GM12878 (cell line): ENCODE measurements around the gene ADGRA3. TPM values are rescaled to one million over a fixed set of nuclear protein-coding genes. Genes with fewer than 3 reads are reported as not detected.

Source experiments
- BCL11A ChIP-seq: IDR thresholded peaks from 2 replicates; pipeline ENCODE4 v1.6.1; 2011; ENCODE audit warnings: low read depth, low read length
- CTCF ChIP-seq, 3 experiments: IDR thresholded peaks in 2 of 3; conservative IDR thresholded peaks in 1 of 3; 2 replicates each; pipeline ENCODE4 v1.5.1; 2011; ENCODE audit warnings: low read depth in 3 of 3, low read length in 3 of 3, mild to moderate bottlenecking in 3 of 3, control low read depth in 2 of 3, moderate library complexity in 2 of 3, inconsistent platforms in 1 of 3, mixed read lengths in 1 of 3; ENCODE audit not compliant: control insufficient read depth in 2 of 3, insufficient read depth in 1 of 3; ENCODE audit errors: extremely low read depth in 1 of 3
- EED ChIP-seq: sonication (generic); IDR thresholded peaks from 2 replicates; pipeline ENCODE4 v1.6.1; 2016; ENCODE audit warnings: antibody characterized with exemption, low read depth
- FOXM1 ChIP-seq: IDR thresholded peaks from 2 replicates; pipeline ENCODE4 v1.6.1; 2012; ENCODE audit warnings: low read depth, mild to moderate bottlenecking, inconsistent platforms, low read length, moderate library complexity
- GABPA ChIP-seq: IDR thresholded peaks from 2 replicates; pipeline ENCODE4 v1.6.1; 2014; ENCODE audit warnings: antibody characterized with exemption, low read depth, mild to moderate bottlenecking, inconsistent platforms
- HDAC2 ChIP-seq: fragments of 200-600 bp; sonication (generic); IDR thresholded peaks from 2 replicates; pipeline ENCODE4 v1.6.1; 2017
- JUNB ChIP-seq: IDR thresholded peaks from 2 replicates; pipeline ENCODE4 v1.6.1; 2016; ENCODE audit warnings: antibody characterized with exemption, mild to moderate bottlenecking
- NFYA ChIP-seq: IDR thresholded peaks from 2 replicates; pipeline ENCODE4 v1.6.1; 2011; ENCODE audit warnings: low read depth, mild to moderate bottlenecking, low read length, improper control_type of control experiment, borderline replicate concordance
- RAD21 ChIP-seq: IDR thresholded peaks from 2 replicates; pipeline ENCODE4 v1.6.1; 2011; ENCODE audit warnings: mild to moderate bottlenecking, low read depth, low read length, moderate library complexity; ENCODE audit not compliant: insufficient read depth
- RAD51 ChIP-seq: fragments of 450-650 bp; IDR thresholded peaks from 2 replicates; pipeline ENCODE4 v1.6.1; 2016; ENCODE audit warnings: moderate library complexity, mild to moderate bottlenecking, inconsistent platforms
- RBBP5 ChIP-seq: fragments of 200-600 bp; sonication (generic); conservative IDR thresholded peaks from 2 replicates; pipeline ENCODE4 v1.6.1; 2016
- SIN3A ChIP-seq: IDR thresholded peaks from 2 replicates; pipeline ENCODE4 v1.6.1; 2012; ENCODE audit warnings: low read depth, low read length, improper control_type of control experiment
- SMAD1 ChIP-seq: fragments of 450-650 bp; IDR thresholded peaks from 2 replicates; pipeline ENCODE4 v1.6.1; 2018; ENCODE audit warnings: mild to moderate bottlenecking, low read depth; ENCODE audit not compliant: partially characterized antibody
- SREBF2 ChIP-seq: IDR thresholded peaks from 2 replicates; pipeline ENCODE4 v1.6.1; 2012; ENCODE audit warnings: mild to moderate bottlenecking, low read length
- SRF ChIP-seq, 2 experiments: IDR thresholded peaks; 2 replicates each; pipeline ENCODE4 v1.6.1; 2011; ENCODE audit warnings: low read depth in 2 of 2, low read length in 2 of 2, mild to moderate bottlenecking in 1 of 2, moderate library complexity in 1 of 2
- STAT1 ChIP-seq: fragments of 450-650 bp; conservative IDR thresholded peaks from 2 replicates; pipeline ENCODE4 v1.6.1; 2014; ENCODE audit warnings: antibody characterized with exemption, mild to moderate bottlenecking
- TAF1 ChIP-seq: IDR thresholded peaks from 2 replicates; pipeline ENCODE4 v1.6.1; 2011; ENCODE audit warnings: mild to moderate bottlenecking, low read depth, low read length, borderline replicate concordance
- ZBED1 ChIP-seq: IDR thresholded peaks from 2 replicates; pipeline ENCODE4 v1.6.1; 2016; ENCODE audit warnings: borderline replicate concordance
- ZNF207 ChIP-seq: fragments of 450-650 bp; IDR thresholded peaks from 2 replicates; pipeline ENCODE4 v1.6.1; 2014; ENCODE audit warnings: antibody characterized with exemption, mild to moderate bottlenecking, borderline replicate concordance
- ZNF384 ChIP-seq: IDR thresholded peaks from 2 replicates; pipeline ENCODE4 v1.6.1; 2012; ENCODE audit warnings: low read depth, mild to moderate bottlenecking, low read length, improper control_type of control experiment, borderline replicate concordance
- ZNF687 ChIP-seq: fragments of 450-650 bp; IDR thresholded peaks from 2 replicates; pipeline ENCODE4 v1.6.1; 2017; ENCODE audit warnings: mild to moderate bottlenecking, moderate library complexity
- ZSCAN29 ChIP-seq: fragments of 450-650 bp; IDR thresholded peaks from 2 replicates; pipeline ENCODE4 v1.6.1; 2017; ENCODE audit warnings: mild to moderate bottlenecking, moderate library complexity
- polyA plus RNA-seq, 11 experiments: library from polyadenylated mRNA; depleted of rRNA in 4 of 11; unstranded in 6 of 11; stranded (reverse) in 5 of 11; fragments of >200 nt; fragmentation: Nextera tagmentation in 4 of 11; fragmentation: Illumina TruSeq in 1 of 11; extraction: Ambion mirVana in 4 of 11; extraction: Trizol in 1 of 11; gene quantifications; 1 replicate in 1 of 11; 2 replicates in 10 of 11; pipeline versions ENCODE4 v1.2.1 to v1.2.3, GENCODE V29; 2011 to 2016; ENCODE audit warnings: inconsistent platforms in 2 of 11, missing spikeins in 2 of 11, low read depth in 1 of 11
- total RNA-seq, 4 experiments: library from RNA; depleted of rRNA in 3 of 4; stranded (reverse); fragments of >200 nt in 3 of 4; fragmentation: Illumina TruSeq in 1 of 4; extraction: Trizol in 1 of 4; gene quantifications; 2 replicates each; pipeline versions ENCODE4 v1.2.1 to v1.2.3, GENCODE V29; 2013 to 2021
- TF ChIP-seq, protein P1 (sequence below): fragments of 450-650 bp; IDR thresholded peaks from 2 replicates; pipeline ENCODE4 v1.6.1; 2017; ENCODE audit warnings: antibody characterized with exemption, mild to moderate bottlenecking, moderate library complexity

The ADGRA3 gene
- total and polyA plus RNA-seq, 10 of the 15 experiments (the other 5 are each of a cell fraction or from before 2014, with no cell fraction given), result 0.24 to 66.2 (median 2.5) TPM

GRCh38 chr4:22500831-22501714, 14.8 kb downstream of the ADGRA3 start (continued):
- no peak for TF ChIP-seq ZBED1
- TF ChIP-seq ZNF384, result no peak
- peak; percentile 78 for TF ChIP-seq RAD51
- no peak for TF ChIP-seq SMAD1
- TF ChIP-seq, protein P1, sequence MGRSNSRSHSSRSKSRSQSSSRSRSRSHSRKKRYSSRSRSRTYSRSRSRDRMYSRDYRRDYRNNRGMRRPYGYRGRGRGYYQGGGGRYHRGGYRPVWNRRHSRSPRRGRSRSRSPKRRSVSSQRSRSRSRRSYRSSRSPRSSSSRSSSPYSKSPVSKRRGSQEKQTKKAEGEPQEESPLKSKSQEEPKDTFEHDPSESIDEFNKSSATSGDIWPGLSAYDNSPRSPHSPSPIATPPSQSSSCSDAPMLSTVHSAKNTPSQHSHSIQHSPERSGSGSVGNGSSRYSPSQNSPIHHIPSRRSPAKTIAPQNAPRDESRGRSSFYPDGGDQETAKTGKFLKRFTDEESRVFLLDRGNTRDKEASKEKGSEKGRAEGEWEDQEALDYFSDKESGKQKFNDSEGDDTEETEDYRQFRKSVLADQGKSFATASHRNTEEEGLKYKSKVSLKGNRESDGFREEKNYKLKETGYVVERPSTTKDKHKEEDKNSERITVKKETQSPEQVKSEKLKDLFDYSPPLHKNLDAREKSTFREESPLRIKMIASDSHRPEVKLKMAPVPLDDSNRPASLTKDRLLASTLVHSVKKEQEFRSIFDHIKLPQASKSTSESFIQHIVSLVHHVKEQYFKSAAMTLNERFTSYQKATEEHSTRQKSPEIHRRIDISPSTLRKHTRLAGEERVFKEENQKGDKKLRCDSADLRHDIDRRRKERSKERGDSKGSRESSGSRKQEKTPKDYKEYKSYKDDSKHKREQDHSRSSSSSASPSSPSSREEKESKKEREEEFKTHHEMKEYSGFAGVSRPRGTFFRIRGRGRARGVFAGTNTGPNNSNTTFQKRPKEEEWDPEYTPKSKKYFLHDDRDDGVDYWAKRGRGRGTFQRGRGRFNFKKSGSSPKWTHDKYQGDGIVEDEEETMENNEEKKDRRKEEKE, result no peak
- no peak for TF ChIP-seq RBBP5
- TF ChIP-seq SREBF2, result no peak
- TF ChIP-seq ZSCAN29, result no peak
- TF ChIP-seq JUNB, result no peak
- TF ChIP-seq HDAC2, result no peak
- TF ChIP-seq SIN3A, result peak; percentile 35; the same call in 1 of the 2 replicates
- TF ChIP-seq NFYA, result no peak
- TF ChIP-seq FOXM1, result no peak
- TF ChIP-seq ZNF687, result peak; percentile 64
- peak; percentile 37; the same call in 1 of the 2 replicates for TF ChIP-seq BCL11A
- TF ChIP-seq RAD21, result no peak
- TF ChIP-seq TAF1, result no peak
- TF ChIP-seq SRF (IDR thresholded peaks at IDR 0.05; ENCODE audit: low read depth in 2 of 2, low read length in 2 of 2), result no peak
- no peak for TF ChIP-seq EED
- TF ChIP-seq CTCF (IDR thresholded peaks at IDR 0.05 in 2 of 3, conservative IDR thresholded peaks at IDR 0.05 in 1 of 3; ENCODE audit: control insufficient read depth in 2 of 3, extremely low read depth in 1 of 3, insufficient read depth in 1 of 3, low read depth in 3 of 3, low read length in 3 of 3), result no peak
- TF ChIP-seq ZNF207, result no peak
- no peak for TF ChIP-seq GABPA
- no peak for TF ChIP-seq STAT1
